Measurements from ENCODE around the gene PPIF.

DNA sequence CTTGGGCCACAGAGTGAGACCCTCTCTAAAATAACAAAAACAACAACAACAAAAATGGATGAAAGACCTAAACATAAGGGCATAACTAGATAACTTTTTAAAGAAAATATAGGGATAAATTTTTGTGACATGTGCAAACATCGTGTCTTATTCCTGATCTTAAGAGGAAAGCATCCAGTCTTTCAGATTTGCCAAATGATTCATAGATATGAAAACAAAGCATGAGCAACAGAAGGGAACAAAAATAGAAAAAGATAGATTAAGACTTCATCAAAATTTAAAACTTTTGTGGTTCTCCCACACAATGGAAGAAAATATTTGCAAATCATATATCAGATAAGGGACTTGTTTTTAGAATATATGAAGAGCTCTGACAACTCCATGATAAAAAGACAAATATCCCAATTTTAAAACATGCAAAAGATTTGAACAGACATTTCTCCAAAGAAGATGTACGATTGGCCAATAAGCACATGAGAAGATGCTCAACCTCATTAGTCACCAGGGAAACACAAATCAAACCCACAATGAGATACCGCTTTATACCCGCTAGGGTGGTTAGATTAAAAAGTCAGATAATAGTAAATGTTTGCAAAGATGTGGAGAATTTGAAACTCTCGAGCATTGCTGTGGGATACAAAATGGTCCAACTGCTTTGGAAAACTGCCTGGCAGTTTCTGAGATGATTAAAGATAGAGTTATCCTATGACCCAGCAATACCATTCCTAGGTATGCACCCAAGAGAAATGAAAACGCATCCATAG, 20.3 kb downstream of the PPIF start:
- TF ChIP-seq, protein P1, sequence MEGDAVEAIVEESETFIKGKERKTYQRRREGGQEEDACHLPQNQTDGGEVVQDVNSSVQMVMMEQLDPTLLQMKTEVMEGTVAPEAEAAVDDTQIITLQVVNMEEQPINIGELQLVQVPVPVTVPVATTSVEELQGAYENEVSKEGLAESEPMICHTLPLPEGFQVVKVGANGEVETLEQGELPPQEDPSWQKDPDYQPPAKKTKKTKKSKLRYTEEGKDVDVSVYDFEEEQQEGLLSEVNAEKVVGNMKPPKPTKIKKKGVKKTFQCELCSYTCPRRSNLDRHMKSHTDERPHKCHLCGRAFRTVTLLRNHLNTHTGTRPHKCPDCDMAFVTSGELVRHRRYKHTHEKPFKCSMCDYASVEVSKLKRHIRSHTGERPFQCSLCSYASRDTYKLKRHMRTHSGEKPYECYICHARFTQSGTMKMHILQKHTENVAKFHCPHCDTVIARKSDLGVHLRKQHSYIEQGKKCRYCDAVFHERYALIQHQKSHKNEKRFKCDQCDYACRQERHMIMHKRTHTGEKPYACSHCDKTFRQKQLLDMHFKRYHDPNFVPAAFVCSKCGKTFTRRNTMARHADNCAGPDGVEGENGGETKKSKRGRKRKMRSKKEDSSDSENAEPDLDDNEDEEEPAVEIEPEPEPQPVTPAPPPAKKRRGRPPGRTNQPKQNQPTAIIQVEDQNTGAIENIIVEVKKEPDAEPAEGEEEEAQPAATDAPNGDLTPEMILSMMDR (optimal IDR thresholded peaks at IDR 0.05 in 1 of 3, IDR thresholded peaks at IDR 0.05 in 1 of 3, conservative IDR thresholded peaks at IDR 0.05 in 1 of 3; ENCODE audit: extremely low read depth in 1 of 3, insufficient read depth in 2 of 3, low read length in 3 of 3), result no peak
- no peak for TF ChIP-seq EZH2 (IDR thresholded peaks at IDR 0.05; ENCODE audit: low read length)

Data from keratinocyte (primary cell).